ENCODE results near the gene TMC8. TPM values are rescaled to one million over a fixed set of nuclear protein-coding genes. Genes with fewer than 3 reads are reported as not detected.
A peak's percentile ranks its signal among the peaks of the same experiment; 100 is the strongest.
"Not testable (repeated sequence)": the region's sequence is repeated elsewhere in the genome, so short reads cannot be mapped to it uniquely, and the experiment has no call there.

The TMC8 gene
- total RNA-seq, 2 experiments from 2014 or later, result 251 to 292 TPM

DNA sequence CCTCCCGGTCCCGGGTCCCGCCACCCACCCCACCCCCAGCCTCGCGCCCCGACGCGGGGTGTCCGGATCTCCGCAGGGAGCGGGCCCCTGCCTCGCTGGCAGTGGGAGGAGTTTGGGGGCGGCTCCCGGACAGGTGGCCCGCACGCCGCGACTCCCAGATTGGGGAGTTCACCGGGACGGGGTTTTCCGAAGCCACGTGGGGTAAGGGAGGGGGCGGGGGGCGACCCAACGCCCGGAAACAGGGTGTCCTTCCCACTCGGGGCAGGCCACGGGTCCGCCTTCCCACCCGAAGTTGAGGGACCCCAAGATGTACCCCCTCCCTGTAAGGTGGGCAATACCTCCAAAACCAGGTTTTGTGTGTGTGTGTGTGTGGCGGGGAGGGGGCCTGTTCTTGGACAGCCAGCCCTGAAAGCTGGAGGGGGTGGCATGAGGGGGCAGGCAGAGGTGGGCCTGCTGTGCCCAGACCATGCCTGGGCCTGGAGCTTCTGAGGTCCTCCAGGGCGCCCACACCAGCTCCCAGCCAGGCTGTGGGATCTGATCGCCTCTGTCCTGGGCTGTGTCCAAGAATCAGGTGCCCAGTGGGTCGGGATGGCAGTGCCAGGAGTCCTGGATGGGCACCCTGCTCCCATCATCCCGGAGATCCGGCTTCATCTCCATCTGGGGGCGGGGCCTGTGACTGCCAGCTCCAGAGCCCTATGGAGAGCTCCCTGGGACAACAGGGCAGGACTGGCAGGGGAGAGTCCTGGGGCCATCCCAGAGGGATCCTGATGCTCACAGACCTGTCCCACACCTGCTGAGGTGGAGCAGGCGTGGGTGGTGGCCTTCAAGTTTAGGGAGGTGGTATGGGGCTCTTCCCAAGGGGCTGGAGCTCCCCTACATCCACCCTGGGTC is 38.6 kb downstream of the TMC8 start:
- Mint-ChIP-seq H3K27me3 (no peaks in the 10 kb centered on the region), H3K4me1 (peaks cover 44% of the 10 kb centered on the region)
- peak; percentile 63 for DNase-seq

DNA sequence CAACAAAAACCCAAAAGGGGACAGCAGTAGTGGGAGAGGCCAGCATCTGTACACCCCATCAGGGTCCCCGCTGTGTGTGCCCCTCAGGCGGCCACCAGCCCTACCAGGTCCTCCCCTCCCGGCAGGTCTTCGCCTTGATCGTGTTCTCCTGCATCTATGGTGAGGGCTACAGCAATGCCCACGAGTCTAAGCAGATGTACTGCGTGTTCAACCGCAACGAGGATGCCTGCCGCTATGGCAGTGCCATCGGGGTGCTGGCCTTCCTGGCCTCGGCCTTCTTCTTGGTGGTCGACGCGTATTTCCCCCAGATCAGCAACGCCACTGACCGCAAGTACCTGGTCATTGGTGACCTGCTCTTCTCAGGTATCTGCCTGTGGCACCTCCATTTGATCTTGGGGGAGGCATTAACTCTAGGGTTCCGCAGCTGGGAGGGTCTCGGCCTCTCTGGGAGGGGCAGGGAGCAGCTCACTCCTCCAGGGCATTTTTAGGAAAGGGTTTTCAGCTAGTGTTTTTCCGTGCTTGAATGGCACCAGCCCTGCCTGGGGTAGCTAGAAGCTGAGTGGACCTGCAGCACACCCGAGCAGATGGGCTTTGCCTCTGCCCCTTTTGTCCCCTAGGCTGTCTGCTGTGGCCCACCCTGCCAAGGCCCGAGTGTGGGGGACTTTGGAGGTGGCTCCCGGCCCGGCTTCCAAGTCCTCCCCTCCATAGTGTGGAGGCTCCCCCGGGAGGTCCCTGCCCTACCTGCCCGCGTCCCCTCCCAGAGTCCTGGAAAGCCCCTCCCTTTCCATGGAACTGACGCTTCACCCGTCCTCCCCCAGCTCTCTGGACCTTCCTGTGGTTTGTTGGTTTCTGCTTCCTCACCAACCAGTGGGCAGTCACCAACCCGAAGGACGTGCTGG is 40.4 kb downstream of the TMC8 start:
- H3K4me1 Mint-ChIP-seq, result peaks cover 54% of the 10 kb centered on the region

More for the DNA sequence above, 38.6 kb downstream of the TMC8 start:
- H3K36me3 Mint-ChIP-seq, result peaks cover 15% of the 10 kb centered on the region
- peak overlapping the region; percentile 55 for H3K4me3 Mint-ChIP-seq
- H3K9me3 Mint-ChIP-seq (ENCODE audit: low read depth), result no peaks in the 10 kb centered on the region
- CTCF ChIA-PET, result interaction anchor here (0.7 to 3.2 kb wide), 5 partner anchors 11 to 84 kb away, joined by 3 to 9 read pairs (median 3); partner anchors contain the start of gene TMC8
- peak; percentile 52 for ATAC-seq
- H3K27ac Mint-ChIP-seq, result peak overlapping the region; percentile 57

DNA sequence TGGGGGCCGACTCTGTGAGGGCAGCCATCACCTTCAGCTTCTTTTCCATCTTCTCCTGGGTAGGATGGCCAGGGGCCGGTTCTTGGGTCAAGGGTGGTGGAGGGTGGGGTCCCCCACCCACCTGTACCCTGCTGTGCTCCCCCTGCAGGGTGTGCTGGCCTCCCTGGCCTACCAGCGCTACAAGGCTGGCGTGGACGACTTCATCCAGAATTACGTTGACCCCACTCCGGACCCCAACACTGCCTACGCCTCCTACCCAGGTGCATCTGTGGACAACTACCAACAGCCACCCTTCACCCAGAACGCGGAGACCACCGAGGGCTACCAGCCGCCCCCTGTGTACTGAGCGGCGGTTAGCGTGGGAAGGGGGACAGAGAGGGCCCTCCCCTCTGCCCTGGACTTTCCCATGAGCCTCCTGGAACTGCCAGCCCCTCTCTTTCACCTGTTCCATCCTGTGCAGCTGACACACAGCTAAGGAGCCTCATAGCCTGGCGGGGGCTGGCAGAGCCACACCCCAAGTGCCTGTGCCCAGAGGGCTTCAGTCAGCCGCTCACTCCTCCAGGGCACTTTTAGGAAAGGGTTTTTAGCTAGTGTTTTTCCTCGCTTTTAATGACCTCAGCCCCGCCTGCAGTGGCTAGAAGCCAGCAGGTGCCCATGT is 41.1 kb downstream of the TMC8 start:
- Mint-ChIP-seq H3K4me1 (peaks cover 60% of the 10 kb centered on the region), H3K36me3 (peaks cover 24% of the 10 kb centered on the region)
- ATAC-seq; H3K27ac Mint-ChIP-seq; H3K9me3 Mint-ChIP-seq (ENCODE audit: low read depth); H3K4me3 Mint-ChIP-seq; H3K27me3 Mint-ChIP-seq; DNase-seq: not testable (repeated sequence)
- CTCF ChIA-PET, result interaction anchor here (1.4 to 9.7 kb wide), 4 partner anchors 8 to 59 kb away, joined by 3 to 75 read pairs (median 7); no protein-coding TSS in a partner anchor

More for the DNA sequence above, 40.4 kb downstream of the TMC8 start:
- H3K36me3 Mint-ChIP-seq, result peaks cover 23% of the 10 kb centered on the region
- H3K4me3 Mint-ChIP-seq, result peak overlapping the region; percentile 23
- DNase-seq, result no peak
- H3K27me3 Mint-ChIP-seq, result no peaks in the 10 kb centered on the region
- H3K27ac Mint-ChIP-seq, result peak overlapping the region; percentile 36
- ATAC-seq, result no peak
- CTCF ChIA-PET, result interaction anchor here (1.8 to 3.2 kb wide), 2 partner anchors 9 to 58 kb away, joined by 5 to 9 read pairs; no protein-coding TSS in a partner anchor
- H3K9me3 Mint-ChIP-seq (ENCODE audit: low read depth), result no peaks in the 10 kb centered on the region

DNA sequence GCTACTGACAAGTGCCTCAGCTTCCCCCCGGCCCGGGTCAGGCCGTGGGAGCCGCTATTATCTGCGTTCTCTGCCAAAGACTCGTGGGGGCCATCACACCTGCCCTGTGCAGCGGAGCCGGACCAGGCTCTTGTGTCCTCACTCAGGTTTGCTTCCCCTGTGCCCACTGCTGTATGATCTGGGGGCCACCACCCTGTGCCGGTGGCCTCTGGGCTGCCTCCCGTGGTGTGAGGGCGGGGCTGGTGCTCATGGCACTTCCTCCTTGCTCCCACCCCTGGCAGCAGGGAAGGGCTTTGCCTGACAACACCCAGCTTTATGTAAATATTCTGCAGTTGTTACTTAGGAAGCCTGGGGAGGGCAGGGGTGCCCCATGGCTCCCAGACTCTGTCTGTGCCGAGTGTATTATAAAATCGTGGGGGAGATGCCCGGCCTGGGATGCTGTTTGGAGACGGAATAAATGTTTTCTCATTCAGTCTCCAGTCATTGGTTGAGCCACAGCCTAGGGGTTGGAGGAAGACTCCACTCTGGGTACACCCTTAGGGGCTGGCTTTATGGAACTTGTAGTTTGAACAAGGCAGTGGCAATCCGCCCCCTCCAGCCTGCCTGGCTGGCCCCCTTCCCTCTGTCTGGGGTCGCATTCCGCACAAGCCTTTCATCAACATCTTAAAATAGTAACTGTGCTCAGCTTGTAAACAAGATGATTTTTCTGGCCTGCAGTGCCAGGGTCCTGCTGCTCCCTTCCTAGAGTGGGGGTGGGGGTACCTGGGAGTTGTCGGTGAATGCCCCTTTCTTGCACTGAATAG is 41.9 kb downstream of the TMC8 start:
- peak overlapping the region; percentile 84 for H3K27ac Mint-ChIP-seq
- CTCF ChIA-PET, result interaction anchor here (0.7 to 9.7 kb wide), 5 partner anchors 23 to 60 kb away, joined by 3 to 75 read pairs (median 4); no protein-coding TSS in a partner anchor
- no peaks in the 10 kb centered on the region for H3K27me3 Mint-ChIP-seq
- no peak overlapping the region for H3K4me3 Mint-ChIP-seq
- no peak for DNase-seq
- H3K36me3 Mint-ChIP-seq, result peaks cover 24% of the 10 kb centered on the region
- no peak for ATAC-seq
- H3K9me3 Mint-ChIP-seq (ENCODE audit: low read depth), result no peaks in the 10 kb centered on the region
- peaks cover 64% of the 10 kb centered on the region for H3K4me1 Mint-ChIP-seq

DNA sequence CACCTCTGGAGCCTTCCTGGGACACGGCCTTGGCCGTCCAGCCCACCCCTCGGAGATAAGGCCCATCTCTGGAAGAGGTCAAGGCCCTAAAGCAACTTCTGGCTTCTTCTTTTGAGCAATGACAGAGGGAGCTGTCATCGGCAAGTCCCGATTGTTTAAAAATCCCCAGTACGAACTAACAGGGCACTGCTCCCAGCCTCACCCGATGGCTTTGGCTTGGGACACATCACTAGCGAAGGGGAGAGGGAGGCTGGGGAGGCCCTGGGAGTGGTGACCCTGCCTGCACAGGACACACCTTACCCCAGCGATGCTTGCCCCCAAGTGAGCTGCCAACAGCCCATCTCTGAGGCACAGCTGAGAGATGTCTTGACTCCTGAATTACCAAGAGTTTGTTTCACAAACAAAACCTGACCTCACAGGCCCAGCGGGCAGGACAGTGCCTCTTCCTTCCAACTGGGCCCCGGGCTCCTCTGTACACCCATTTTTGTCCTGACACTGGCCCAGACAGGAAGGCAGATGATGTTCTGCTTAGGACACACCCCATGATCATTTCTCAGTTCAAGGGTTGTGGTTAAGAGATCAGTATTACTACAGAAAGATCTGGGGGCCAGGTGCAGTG is 42.6 kb downstream of the TMC8 start:
- no peak overlapping the region for H3K4me3 Mint-ChIP-seq
- ATAC-seq (peak; percentile 40), DNase-seq (peak; percentile 61)
- peak overlapping the region; percentile 84 for H3K27ac Mint-ChIP-seq
- H3K36me3 Mint-ChIP-seq, result peaks cover 24% of the 10 kb centered on the region
- H3K27me3 Mint-ChIP-seq, result no peaks in the 10 kb centered on the region
- no peaks in the 10 kb centered on the region for H3K9me3 Mint-ChIP-seq (ENCODE audit: low read depth)
- H3K4me1 Mint-ChIP-seq, result peaks cover 64% of the 10 kb centered on the region
- CTCF ChIA-PET, result interaction anchor here (0.7 to 9.7 kb wide), 4 partner anchors 24 to 60 kb away, joined by 3 to 75 read pairs (median 4); no protein-coding TSS in a partner anchor

DNA sequence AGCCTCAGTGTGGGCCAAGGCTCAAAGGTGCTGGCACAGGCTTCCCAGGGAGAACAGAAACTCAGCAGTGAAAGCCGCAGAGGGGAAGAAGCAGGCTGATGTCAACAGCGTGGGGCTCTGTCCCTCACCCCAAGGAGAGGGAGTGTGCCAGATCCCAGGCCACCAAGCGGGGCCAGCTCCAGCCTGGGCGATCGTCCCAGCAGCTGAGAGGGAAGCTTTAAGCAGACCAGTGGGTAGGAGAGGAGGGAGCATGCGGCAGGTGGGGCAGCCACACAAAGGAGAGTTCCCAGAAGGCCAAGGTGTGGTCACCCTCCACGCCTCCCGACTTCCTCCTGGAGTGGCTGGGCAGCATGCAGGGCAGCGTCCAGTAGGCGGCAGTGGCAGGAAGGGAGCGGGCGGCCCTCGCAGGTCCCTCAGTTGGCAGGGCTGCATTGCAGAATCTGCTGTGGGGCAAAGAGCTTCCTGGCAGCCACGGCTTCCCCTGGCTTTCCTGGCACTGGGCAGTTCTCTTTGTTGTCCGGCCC is 43.8 kb downstream of the TMC8 start:
- Mint-ChIP-seq H3K4me3 (no peak overlapping the region), H3K4me1 (peaks cover 67% of the 10 kb centered on the region), H3K9me3 (ENCODE audit: low read depth) (no peaks in the 10 kb centered on the region), H3K27me3 (no peaks in the 10 kb centered on the region), H3K36me3 (peaks cover 36% of the 10 kb centered on the region), H3K27ac (peak overlapping the region; percentile 84)
- ATAC-seq (no peak), DNase-seq (no peak)
- CTCF ChIA-PET, result interaction anchor here (1.2 to 9.7 kb wide), 3 partner anchors 37 to 90 kb away, joined by 4 to 75 read pairs (median 6); no protein-coding TSS in a partner anchor

DNA sequence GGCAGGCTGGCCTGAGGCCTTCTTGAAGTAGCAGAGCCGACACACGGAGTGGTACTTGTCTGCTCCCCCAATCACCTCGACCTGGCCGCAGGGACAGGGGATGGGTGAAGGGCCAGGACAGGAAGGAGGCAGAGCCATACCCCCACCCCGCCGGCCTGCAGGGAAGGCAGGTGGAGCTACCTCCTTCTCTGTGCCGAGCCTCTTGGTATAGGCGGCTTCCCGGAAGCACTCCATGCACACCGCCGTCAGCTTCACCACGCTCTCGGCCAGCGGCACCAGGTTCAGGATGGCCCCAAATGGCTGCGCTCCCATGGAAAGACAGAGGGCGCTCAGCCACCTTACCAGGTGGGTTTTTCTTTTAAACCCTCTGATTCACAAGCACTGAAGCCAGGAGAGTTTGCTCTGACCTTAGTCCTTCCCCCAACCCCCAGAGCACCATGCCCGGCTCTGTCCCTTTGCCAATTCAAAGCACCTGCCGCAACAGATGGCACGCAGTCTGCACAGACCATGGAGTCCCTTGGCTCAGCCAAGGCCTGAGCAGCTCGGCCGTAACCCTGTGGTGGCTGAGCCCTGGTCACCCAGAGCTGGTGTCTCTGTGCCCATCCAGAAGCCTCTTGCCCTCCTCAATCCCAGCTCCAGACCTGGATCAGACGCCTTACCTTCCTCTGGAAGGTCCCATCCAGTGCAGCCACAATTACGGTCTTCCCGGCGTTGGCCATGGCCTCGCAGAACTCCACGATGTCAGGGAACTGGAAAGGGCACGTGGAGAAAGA is 44.5 kb downstream of the TMC8 start:
- Mint-ChIP-seq H3K36me3 (peaks cover 41% of the 10 kb centered on the region), H3K27ac (no peak overlapping the region), H3K9me3 (ENCODE audit: low read depth) (no peaks in the 10 kb centered on the region), H3K4me3 (no peak overlapping the region), H3K4me1 (peaks cover 67% of the 10 kb centered on the region), H3K27me3 (no peaks in the 10 kb centered on the region)
- no peak for ATAC-seq
- CTCF ChIA-PET, result interaction anchor here (0.9 to 9.7 kb wide), 6 partner anchors 10 to 90 kb away, joined by 4 to 75 read pairs (median 8); partner anchors contain the start of gene TK1
- DNase-seq, result no peak

DNA sequence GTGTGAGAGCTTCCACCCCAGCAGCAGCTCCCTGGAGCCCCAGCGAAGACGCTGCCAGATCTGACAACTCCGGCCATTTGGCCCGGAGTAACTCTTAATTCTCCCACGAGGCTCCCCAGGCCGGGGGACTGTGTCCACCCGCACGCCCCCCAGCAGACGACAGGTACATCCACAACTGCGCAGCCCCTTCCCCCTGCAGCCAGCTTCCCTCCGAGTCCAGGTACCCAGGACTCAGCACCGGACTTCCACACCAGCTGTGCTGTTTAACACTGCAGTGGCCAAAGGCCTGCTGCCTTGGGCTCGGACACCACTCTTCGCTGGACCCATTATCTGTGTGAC is 45.0 kb downstream of the TMC8 start:
- Mint-ChIP-seq H3K27me3 (no peaks in the 10 kb centered on the region), H3K4me3 (no peak overlapping the region), H3K27ac (no peak overlapping the region), H3K9me3 (ENCODE audit: low read depth) (no peaks in the 10 kb centered on the region), H3K4me1 (peaks cover 70% of the 10 kb centered on the region), H3K36me3 (peaks cover 46% of the 10 kb centered on the region)
- ATAC-seq, result no peak
- no peak for DNase-seq
- CTCF ChIA-PET, result interaction anchor here (0.9 to 9.7 kb wide), 11 partner anchors 10 to 162 kb away, joined by 3 to 75 read pairs (median 7); partner anchors contain the start of genes TK1 and TMC6

DNA sequence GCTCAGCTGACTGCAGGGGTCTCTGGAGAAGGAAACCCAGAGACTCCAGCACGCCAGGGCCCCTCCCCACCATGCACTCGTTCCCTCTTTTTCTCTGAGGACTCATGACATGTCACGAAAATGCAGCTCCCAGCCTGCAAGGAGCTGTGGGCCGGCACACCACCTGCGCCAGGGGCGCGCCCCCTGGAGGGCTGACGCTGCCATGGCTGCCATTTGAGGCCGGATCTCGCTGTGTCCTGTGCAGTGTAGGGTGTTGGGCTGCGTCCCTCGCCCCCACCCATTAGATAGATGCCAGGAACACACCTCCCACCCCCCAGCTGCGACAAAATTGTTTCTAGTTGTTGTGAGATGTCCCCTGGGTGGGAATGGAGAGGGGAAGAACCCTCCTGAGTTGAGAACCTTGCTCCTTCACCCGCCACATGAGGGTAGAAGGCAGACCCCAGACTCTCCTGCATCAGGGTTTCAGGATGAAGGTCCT is 46.0 kb downstream of the TMC8 start:
- H3K4me1 Mint-ChIP-seq, result peaks cover 69% of the 10 kb centered on the region
- no peaks in the 10 kb centered on the region for H3K27me3 Mint-ChIP-seq
- H3K4me3 Mint-ChIP-seq, result no peak overlapping the region

DNA sequence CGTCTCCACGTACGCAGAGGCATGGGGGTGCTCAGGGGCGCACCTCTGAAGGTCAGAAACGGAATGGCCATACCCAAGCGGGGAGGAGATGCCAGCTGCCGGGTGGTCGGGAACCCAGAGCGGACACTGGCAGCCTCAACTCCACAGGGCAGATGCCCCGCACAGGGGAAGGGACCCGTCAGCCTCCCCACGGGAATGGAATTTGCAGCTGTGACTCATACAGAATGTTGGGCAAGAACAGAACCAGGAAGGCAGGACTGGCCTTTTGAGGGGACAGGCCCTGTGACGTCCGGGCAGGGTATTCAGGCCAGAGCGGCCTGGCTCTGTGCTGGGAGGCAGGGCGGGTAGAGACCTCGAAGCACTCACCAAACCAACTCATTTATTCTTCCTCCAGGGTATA is 48.8 kb downstream of the TMC8 start:
- DNase-seq (no peak), ATAC-seq (no peak)
- CTCF ChIA-PET, result interaction anchor here (2.2 to 9.7 kb wide), 3 partner anchors 9 to 95 kb away, joined by 7 to 75 read pairs (median 9); no protein-coding TSS in a partner anchor
- Mint-ChIP-seq H3K27me3 (no peaks in the 10 kb centered on the region), H3K4me1 (peaks cover 58% of the 10 kb centered on the region), H3K27ac (peak overlapping the region; percentile 76), H3K9me3 (ENCODE audit: low read depth) (no peaks in the 10 kb centered on the region), H3K4me3 (no peak overlapping the region), H3K36me3 (peaks cover 50% of the 10 kb centered on the region)

More for the DNA sequence above, 46.0 kb downstream of the TMC8 start:
- no peaks in the 10 kb centered on the region for H3K9me3 Mint-ChIP-seq (ENCODE audit: low read depth)
- CTCF ChIA-PET, result interaction anchor here (0.6 to 9.7 kb wide), 29 partner anchors 9 to 163 kb away, joined by 3 to 75 read pairs (median 4); partner anchors contain the start of genes AFMID, TK1, TMC6 and TMC8
- peak; percentile 87 for ATAC-seq
- no peak overlapping the region for H3K27ac Mint-ChIP-seq
- peak; percentile 76 for DNase-seq
- H3K36me3 Mint-ChIP-seq, result peaks cover 50% of the 10 kb centered on the region
